ENCODE measurements around the gene ZC3H18.
A peak's percentile ranks its signal among the peaks of the same experiment; 100 is the strongest.

The ZC3H18 gene

DNA sequence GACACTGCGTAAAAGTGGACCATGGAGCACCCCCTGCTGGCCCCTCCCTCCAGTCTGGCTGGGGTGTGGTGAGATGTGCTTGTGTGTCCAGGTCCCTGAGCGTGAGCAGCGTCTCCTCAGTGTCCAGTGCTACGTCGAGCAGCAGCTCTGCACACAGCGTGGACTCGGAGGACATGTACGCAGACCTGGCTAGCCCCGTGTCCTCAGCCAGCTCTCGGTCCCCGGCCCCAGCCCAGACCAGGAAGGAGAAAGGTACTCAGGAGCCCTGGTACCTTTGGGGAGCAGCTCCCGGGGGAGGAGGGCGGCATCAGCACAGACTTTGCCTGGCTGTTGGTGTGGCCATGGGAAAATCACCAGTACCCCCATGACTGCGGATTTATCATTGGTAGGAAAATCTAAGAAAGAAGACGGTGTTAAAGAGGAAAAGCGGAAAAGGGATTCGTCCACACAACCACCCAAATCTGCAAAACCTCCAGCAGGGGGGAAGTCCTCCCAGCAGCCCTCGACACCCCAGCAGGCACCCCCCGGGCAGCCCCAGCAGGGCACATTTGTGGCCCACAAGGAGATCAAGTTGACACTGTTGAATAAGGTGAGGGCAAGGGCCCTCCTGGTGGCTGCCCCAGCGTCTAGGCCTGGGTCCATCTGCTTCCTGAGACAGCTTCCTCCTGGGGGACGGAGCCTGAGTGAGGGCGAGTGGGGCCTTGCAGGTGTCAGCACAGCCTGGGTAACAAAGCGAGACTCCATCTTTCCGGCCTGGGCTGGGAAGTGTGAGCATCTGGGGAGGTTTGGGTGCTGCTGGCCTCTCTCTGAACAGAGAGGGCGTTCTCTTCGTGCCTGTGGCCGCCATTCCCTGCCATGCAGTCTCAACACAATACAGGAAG, 57.6 kb downstream of the ZC3H18 start:
- no peak overlapping the region for H3K4me3 ChIP-seq (ENCODE audit: low read depth, low read length)
- TF ChIP-seq, protein P1, sequence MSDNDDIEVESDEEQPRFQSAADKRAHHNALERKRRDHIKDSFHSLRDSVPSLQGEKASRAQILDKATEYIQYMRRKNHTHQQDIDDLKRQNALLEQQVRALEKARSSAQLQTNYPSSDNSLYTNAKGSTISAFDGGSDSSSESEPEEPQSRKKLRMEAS (IDR thresholded peaks at IDR 0.05; ENCODE audit: low read depth, low read length), result no peak
- TF ChIP-seq POLR2A (IDR thresholded peaks at IDR 0.05; ENCODE audit: extremely low read depth, insufficient read length) (no peak), MYC (IDR thresholded peaks at IDR 0.05; ENCODE audit: low read depth, low read length) (no peak)
- TF ChIP-seq, protein P2, sequence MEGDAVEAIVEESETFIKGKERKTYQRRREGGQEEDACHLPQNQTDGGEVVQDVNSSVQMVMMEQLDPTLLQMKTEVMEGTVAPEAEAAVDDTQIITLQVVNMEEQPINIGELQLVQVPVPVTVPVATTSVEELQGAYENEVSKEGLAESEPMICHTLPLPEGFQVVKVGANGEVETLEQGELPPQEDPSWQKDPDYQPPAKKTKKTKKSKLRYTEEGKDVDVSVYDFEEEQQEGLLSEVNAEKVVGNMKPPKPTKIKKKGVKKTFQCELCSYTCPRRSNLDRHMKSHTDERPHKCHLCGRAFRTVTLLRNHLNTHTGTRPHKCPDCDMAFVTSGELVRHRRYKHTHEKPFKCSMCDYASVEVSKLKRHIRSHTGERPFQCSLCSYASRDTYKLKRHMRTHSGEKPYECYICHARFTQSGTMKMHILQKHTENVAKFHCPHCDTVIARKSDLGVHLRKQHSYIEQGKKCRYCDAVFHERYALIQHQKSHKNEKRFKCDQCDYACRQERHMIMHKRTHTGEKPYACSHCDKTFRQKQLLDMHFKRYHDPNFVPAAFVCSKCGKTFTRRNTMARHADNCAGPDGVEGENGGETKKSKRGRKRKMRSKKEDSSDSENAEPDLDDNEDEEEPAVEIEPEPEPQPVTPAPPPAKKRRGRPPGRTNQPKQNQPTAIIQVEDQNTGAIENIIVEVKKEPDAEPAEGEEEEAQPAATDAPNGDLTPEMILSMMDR (IDR thresholded peaks at IDR 0.05; ENCODE audit: low read depth, low read length), result no peak
- DNase-seq (ENCODE audit: low read depth), result no peak

DNA sequence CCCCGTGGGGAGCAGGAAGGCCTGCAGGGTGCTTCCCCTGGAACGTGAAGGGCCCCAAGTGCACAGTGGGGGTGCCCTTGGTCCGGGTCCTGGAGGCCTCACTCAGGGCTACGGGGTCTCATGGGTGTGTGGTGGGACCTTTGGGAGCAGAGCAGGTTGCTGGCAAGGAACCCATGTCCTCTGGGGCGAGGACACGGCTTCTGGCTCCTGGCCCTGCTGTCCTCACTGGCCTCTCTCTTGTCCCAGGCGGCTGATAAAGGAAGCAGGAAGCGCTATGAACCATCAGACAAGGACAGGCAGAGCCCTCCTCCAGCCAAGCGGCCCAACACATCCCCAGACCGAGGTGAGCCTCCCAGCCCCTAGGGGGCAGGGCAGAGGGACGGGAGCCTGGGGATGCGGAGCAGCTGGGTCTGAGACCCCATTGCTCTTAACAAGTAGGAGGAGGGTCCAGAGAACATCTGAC, 58.3 kb downstream of the ZC3H18 start:
- TF ChIP-seq POLR2A (IDR thresholded peaks at IDR 0.05; ENCODE audit: extremely low read depth, insufficient read length), result no peak
- TF ChIP-seq, protein P2 (IDR thresholded peaks at IDR 0.05; ENCODE audit: low read depth, low read length), result peak; percentile 60
- H3K4me3 ChIP-seq (ENCODE audit: low read depth, low read length), result no peak overlapping the region
- DNase-seq (ENCODE audit: low read depth), result peak; percentile 66

DNA sequence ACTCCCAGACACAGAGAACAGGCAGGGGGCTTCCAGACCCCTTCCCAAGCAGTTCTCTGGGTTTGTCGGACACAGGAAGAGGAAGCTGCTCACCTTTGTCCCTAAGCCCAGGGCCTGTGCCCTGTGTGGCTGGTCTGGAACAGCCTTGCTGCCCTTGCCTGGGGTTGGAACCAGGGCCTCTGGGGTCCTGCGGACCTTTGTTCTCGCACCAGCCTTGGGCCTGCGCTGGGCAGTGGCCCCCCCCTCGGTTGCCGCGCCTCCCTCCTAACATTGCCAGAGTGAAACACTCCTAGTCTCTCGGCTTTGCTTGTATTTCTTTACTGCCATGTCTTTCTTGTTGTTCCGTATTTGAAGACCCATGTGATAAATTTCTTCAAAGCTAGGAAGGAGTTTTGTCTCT, 59.6 kb downstream of the ZC3H18 start:
- DNase-seq (ENCODE audit: low read depth), result no peak
- H3K4me3 ChIP-seq (ENCODE audit: low read depth, low read length), result no peak overlapping the region
- TF ChIP-seq, protein P1 (IDR thresholded peaks at IDR 0.05; ENCODE audit: low read depth, low read length), result no peak
- TF ChIP-seq MYC (IDR thresholded peaks at IDR 0.05; ENCODE audit: low read depth, low read length), result no peak
- TF ChIP-seq, protein P2 (IDR thresholded peaks at IDR 0.05; ENCODE audit: low read depth, low read length), result no peak
- no peak for TF ChIP-seq POLR2A (IDR thresholded peaks at IDR 0.05; ENCODE audit: extremely low read depth, insufficient read length)

DNA sequence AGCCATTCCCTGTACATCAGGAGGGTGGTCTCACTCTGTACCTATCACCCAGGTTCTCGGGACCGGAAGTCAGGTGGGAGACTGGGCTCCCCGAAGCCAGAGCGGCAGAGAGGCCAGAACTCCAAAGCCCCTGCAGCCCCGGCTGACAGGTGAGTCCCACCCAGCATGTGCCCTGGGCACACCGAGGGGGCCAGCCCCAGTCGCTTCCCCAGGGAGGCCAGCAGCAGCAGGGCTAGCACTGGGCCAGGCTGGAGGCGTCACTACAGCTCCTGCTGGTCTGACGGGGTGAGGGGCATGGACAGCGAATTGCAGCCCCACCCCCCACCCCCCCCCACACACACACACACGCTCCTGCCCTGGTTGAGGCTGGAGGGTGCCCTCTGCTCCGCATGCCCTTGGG, 60.2 kb downstream of the ZC3H18 start:
- TF ChIP-seq MYC (IDR thresholded peaks at IDR 0.05; ENCODE audit: low read depth, low read length), result no peak
- TF ChIP-seq, protein P2 (IDR thresholded peaks at IDR 0.05; ENCODE audit: low read depth, low read length), result no peak
- TF ChIP-seq, protein P1 (IDR thresholded peaks at IDR 0.05; ENCODE audit: low read depth, low read length), result no peak

DNA sequence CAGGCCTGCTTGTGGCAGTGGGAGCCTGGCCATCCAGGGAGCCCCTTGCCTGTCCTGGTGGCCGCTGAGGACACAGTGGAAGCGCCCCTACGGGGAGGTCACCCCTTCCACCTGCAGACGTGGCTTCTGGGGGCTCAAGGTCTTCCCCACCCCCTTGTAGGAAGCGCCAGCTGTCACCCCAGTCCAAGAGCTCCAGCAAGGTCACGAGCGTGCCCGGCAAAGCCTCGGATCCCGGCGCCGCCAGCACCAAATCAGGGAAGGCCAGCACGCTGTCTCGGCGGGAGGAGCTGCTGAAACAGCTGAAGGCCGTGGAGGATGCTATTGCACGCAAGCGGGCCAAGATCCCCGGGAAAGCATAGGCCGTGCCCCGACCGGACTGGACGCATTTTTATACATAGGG, 60.7 kb downstream of the ZC3H18 start:
- no peak overlapping the region for H3K4me3 ChIP-seq (ENCODE audit: low read depth, low read length)
- TF ChIP-seq, protein P1 (IDR thresholded peaks at IDR 0.05; ENCODE audit: low read depth, low read length), result no peak
- TF ChIP-seq, protein P2 (IDR thresholded peaks at IDR 0.05; ENCODE audit: low read depth, low read length), result no peak
- TF ChIP-seq POLR2A (IDR thresholded peaks at IDR 0.05; ENCODE audit: extremely low read depth, insufficient read length) (no peak), MYC (IDR thresholded peaks at IDR 0.05; ENCODE audit: low read depth, low read length) (no peak)
- DNase-seq (ENCODE audit: low read depth), result no peak

More for the DNA sequence above, 60.2 kb downstream of the ZC3H18 start:
- DNase-seq (ENCODE audit: low read depth), result no peak
- H3K4me3 ChIP-seq (ENCODE audit: low read depth, low read length), result no peak overlapping the region

Data from NB4 (cell line).